HepG2 (cell line): Measurements from ENCODE around the gene RPUSD4. TPM values are rescaled to one million over a fixed set of nuclear protein-coding genes. Genes with fewer than 3 reads are reported as not detected.

Source experiments
- BRD4 ChIP-seq: sonication (generic); formaldehyde crosslinking; IDR thresholded peaks from 2 replicates; pipeline ENCODE4 v1.4.0; 2020; ENCODE audit warnings: missing genetic modification reagents
- HNF4A ChIP-seq: sonication (generic); formaldehyde crosslinking; IDR thresholded peaks from 2 replicates; pipeline ENCODE4 v1.4.0; 2020; ENCODE audit warnings: missing genetic modification reagents
- HOXA7 ChIP-seq: sonication (generic); formaldehyde crosslinking; IDR thresholded peaks from 2 replicates; pipeline ENCODE4 v1.8.1; 2022; ENCODE audit warnings: mild to moderate bottlenecking, missing genetic modification reagents, moderate library complexity
- KAT8 ChIP-seq: IDR thresholded peaks from 2 replicates; pipeline ENCODE4 v1.6.1; 2016; ENCODE audit warnings: missing genetic modification reagents, missing compliant biosample characterization
- PCBP1 ChIP-seq: fragments of 200-400 bp; formaldehyde crosslinking; IDR thresholded peaks from 2 replicates; pipeline ENCODE4 v1.6.1; 2017; ENCODE audit warnings: mild to moderate bottlenecking, low read depth, low read length, borderline replicate concordance
- PCBP2 ChIP-seq: fragments of 200-400 bp; formaldehyde crosslinking; optimal IDR thresholded peaks from 2 replicates; pipeline ENCODE3; 2018; ENCODE audit warnings: low read length, low read depth; ENCODE audit not compliant: poor library complexity, severe bottlenecking
- RBM22 ChIP-seq: fragments of 200-400 bp; formaldehyde crosslinking; optimal IDR thresholded peaks from 2 replicates; pipeline ENCODE3; 2017; ENCODE audit warnings: mild to moderate bottlenecking, low read length, moderate library complexity
- RORA ChIP-seq: sonication (generic); formaldehyde crosslinking; IDR thresholded peaks from 2 replicates; pipeline ENCODE4 v1.5.0; 2020; ENCODE audit warnings: mild to moderate bottlenecking, missing genetic modification reagents, moderate library complexity
- SP5 ChIP-seq: IDR thresholded peaks from 2 replicates; pipeline ENCODE4 v1.6.1; 2016; ENCODE audit warnings: low read depth, borderline replicate concordance
- SYNCRIP ChIP-seq: fragments of 200-400 bp; formaldehyde crosslinking; IDR thresholded peaks from 2 replicates; pipeline ENCODE4 v1.6.1; 2018; ENCODE audit warnings: mild to moderate bottlenecking, low read depth, low read length; ENCODE audit not compliant: insufficient read depth
- ZBTB20 ChIP-seq: sonication (generic); formaldehyde crosslinking; IDR thresholded peaks from 2 replicates; pipeline ENCODE4 v1.8.1; 2023; ENCODE audit warnings: missing genetic modification reagents, low read depth, mild to moderate bottlenecking, borderline replicate concordance
- ZMYM3 ChIP-seq: sonication (generic); formaldehyde crosslinking; IDR thresholded peaks from 2 replicates; pipeline ENCODE4 v1.5.1; 2020; ENCODE audit warnings: mild to moderate bottlenecking, missing genetic modification reagents
- ZNF10 ChIP-seq: sonication (generic); formaldehyde crosslinking; IDR thresholded peaks from 2 replicates; pipeline ENCODE4 v1.4.0; 2020; ENCODE audit warnings: mild to moderate bottlenecking, low read depth, missing genetic modification reagents, borderline replicate concordance
- ZNF17 ChIP-seq: sonication (generic); formaldehyde crosslinking; IDR thresholded peaks from 2 replicates; pipeline ENCODE4 v1.5.0; 2020; ENCODE audit warnings: mild to moderate bottlenecking, missing genetic modification reagents
- ZNF552 ChIP-seq: sonication (generic); formaldehyde crosslinking; IDR thresholded peaks from 2 replicates; pipeline ENCODE4 v1.9.0; 2022; ENCODE audit warnings: missing genetic modification reagents, mild to moderate bottlenecking, borderline replicate concordance
- ZNF562 ChIP-seq: sonication (generic); formaldehyde crosslinking; IDR thresholded peaks from 2 replicates; pipeline ENCODE4 v1.8.0; 2022; ENCODE audit warnings: missing genetic modification reagents, borderline replicate concordance
- ZNF672 ChIP-seq: sonication (generic); formaldehyde crosslinking; IDR thresholded peaks from 2 replicates; pipeline ENCODE4 v1.8.1; 2022; ENCODE audit warnings: missing genetic modification reagents
- polyA plus RNA-seq, 8 experiments: library from polyadenylated mRNA; depleted of rRNA in 3 of 8; stranded (reverse) in 7 of 8; unstranded in 1 of 8; fragments of >200 nt; fragmentation: Illumina TruSeq in 4 of 8; extraction: Trizol in 4 of 8; gene quantifications; 2 replicates each; pipeline versions ENCODE4 v1.2.1 to v1.2.3, GENCODE V29; 2011 to 2016; ENCODE audit warnings: low read depth in 4 of 8, missing spikeins in 1 of 8, mixed read lengths in 1 of 8; ENCODE audit not compliant: insufficient read depth in 1 of 8
- total RNA-seq, 5 experiments: library from RNA; depleted of rRNA; stranded (reverse); fragments of >200 nt; fragmentation: Illumina TruSeq; extraction: Trizol; gene quantifications; 2 replicates each; pipeline ENCODE4 v1.2.3, GENCODE V29; 2016; ENCODE audit warnings: low read depth in 1 of 5
- TF ChIP-seq, protein P1 (sequence below): sonication (generic); formaldehyde crosslinking; IDR thresholded peaks from 2 replicates; pipeline ENCODE4 v1.5.0; 2020; ENCODE audit warnings: missing genetic modification reagents
- TF ChIP-seq, protein P2 (sequence below): sonication (generic); formaldehyde crosslinking; IDR thresholded peaks from 2 replicates; pipeline ENCODE4 v1.5.0; 2020; ENCODE audit warnings: missing genetic modification reagents, mild to moderate bottlenecking, borderline replicate concordance
- TF ChIP-seq, protein P3 (sequence below): sonication (generic); formaldehyde crosslinking; IDR thresholded peaks from 2 replicates; pipeline ENCODE4 v1.4.0; 2020; ENCODE audit warnings: missing genetic modification reagents
- TF ChIP-seq, protein P4 (sequence below): sonication (generic); formaldehyde crosslinking; IDR thresholded peaks from 2 replicates; pipeline ENCODE4 v1.8.0; 2023; ENCODE audit warnings: mild to moderate bottlenecking, missing genetic modification reagents
- TF ChIP-seq, protein P5 (sequence below): sonication (generic); formaldehyde crosslinking; conservative IDR thresholded peaks from 2 replicates; pipeline ENCODE4 v1.8.0; 2022; ENCODE audit warnings: mild to moderate bottlenecking, moderate library complexity, missing genetic modification reagents
- TF ChIP-seq, protein P6 (sequence below): sonication (generic); formaldehyde crosslinking; IDR thresholded peaks from 2 replicates; pipeline ENCODE4 v1.8.1; 2023; ENCODE audit warnings: mild to moderate bottlenecking, missing genetic modification reagents, borderline replicate concordance

The RPUSD4 gene
- total and polyA plus RNA-seq, 2 of the 13 experiments (the other 11 are each of a cell fraction or from before 2014, with no cell fraction given), result 45.0 to 52.9 TPM

DNA sequence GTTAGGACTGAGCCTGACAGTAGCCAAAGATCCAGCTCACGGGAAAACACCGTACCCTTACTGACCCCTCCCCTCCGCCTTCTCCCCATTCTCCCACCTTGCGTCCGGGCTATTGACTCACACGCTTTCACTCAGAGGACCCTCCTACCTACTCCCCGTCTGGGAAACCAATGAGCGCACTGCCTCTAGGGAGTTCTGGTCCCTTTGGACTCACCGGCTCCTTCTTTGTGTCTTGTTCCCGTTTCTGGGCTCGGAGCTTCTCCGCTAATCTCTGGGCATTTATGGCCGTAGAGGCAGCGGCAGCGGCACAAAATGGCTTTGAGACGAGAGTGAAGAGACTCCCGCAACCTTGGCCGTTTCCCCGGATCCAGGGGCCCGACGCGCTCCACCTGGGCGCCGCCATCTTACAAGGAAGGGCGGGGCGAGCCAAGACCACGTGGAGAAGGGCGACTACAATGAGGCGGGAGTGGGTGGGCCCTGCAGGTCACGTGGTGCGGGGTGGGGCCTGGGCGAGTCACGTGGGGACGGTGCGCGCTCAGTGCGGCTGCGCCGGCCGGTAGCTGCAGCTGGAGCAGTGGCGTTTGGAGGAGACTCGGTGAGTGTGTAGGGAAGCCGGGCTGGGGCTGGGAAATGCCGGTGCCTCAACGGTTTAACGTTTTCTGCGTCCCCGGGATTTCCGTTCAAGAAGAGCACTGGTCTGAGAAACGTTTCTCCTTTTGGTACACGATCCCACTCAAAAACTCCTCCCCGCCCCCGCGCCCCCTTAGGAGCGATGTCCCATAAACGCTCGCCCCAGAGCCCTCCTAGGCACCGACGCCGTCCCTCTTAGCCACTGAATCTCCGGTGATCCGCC lies at the start of gene RPUSD4, which contains the start of gene FAM118B (continued):
- TF ChIP-seq, protein P1, sequence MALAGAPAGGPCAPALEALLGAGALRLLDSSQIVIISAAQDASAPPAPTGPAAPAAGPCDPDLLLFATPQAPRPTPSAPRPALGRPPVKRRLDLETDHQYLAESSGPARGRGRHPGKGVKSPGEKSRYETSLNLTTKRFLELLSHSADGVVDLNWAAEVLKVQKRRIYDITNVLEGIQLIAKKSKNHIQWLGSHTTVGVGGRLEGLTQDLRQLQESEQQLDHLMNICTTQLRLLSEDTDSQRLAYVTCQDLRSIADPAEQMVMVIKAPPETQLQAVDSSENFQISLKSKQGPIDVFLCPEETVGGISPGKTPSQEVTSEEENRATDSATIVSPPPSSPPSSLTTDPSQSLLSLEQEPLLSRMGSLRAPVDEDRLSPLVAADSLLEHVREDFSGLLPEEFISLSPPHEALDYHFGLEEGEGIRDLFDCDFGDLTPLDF (CRISPR knock-in tag), result peak; percentile 48; the same call in 1 of the 2 replicates
- TF ChIP-seq, protein P2, sequence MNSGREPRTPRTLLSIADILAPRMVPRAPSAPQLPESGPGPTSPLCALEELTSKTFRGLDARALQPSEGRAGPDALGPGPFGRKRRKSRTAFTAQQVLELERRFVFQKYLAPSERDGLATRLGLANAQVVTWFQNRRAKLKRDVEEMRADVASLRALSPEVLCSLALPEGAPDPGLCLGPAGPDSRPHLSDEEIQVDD (CRISPR knock-in tag), result no peak
- TF ChIP-seq HOXA7 (CRISPR knock-in tag), result no peak
- TF ChIP-seq, protein P3, sequence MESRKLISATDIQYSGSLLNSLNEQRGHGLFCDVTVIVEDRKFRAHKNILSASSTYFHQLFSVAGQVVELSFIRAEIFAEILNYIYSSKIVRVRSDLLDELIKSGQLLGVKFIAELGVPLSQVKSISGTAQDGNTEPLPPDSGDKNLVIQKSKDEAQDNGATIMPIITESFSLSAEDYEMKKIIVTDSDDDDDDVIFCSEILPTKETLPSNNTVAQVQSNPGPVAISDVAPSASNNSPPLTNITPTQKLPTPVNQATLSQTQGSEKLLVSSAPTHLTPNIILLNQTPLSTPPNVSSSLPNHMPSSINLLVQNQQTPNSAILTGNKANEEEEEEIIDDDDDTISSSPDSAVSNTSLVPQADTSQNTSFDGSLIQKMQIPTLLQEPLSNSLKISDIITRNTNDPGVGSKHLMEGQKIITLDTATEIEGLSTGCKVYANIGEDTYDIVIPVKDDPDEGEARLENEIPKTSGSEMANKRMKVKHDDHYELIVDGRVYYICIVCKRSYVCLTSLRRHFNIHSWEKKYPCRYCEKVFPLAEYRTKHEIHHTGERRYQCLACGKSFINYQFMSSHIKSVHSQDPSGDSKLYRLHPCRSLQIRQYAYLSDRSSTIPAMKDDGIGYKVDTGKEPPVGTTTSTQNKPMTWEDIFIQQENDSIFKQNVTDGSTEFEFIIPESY, result no peak
- no peak for TF ChIP-seq ZNF17
- TF ChIP-seq PCBP2, result no peak
- 0 out of 2 replicates have a peak, but pooled peaks have one; percentile 14 for TF ChIP-seq HNF4A
- TF ChIP-seq PCBP1, result no peak
- no peak for TF ChIP-seq RORA
- no peak for TF ChIP-seq ZNF10 (CRISPR knock-in tag)
- no peak for TF ChIP-seq SYNCRIP
- no peak for TF ChIP-seq ZNF562 (CRISPR knock-in tag)
- TF ChIP-seq ZMYM3 (CRISPR knock-in tag), result no peak
- TF ChIP-seq, protein P4, sequence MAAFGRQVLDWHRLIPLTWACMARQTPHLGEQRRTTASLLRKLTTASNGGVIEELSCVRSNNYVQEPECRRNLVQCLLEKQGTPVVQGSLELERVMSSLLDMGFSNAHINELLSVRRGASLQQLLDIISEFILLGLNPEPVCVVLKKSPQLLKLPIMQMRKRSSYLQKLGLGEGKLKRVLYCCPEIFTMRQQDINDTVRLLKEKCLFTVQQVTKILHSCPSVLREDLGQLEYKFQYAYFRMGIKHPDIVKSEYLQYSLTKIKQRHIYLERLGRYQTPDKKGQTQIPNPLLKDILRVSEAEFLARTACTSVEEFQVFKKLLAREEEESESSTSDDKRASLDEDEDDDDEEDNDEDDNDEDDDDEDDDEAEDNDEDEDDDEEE (CRISPR knock-in tag), result no peak
- TF ChIP-seq KAT8 (CRISPR knock-in tag), result peak; percentile 93
- no peak for TF ChIP-seq ZNF672 (CRISPR knock-in tag)
- TF ChIP-seq, protein P5, sequence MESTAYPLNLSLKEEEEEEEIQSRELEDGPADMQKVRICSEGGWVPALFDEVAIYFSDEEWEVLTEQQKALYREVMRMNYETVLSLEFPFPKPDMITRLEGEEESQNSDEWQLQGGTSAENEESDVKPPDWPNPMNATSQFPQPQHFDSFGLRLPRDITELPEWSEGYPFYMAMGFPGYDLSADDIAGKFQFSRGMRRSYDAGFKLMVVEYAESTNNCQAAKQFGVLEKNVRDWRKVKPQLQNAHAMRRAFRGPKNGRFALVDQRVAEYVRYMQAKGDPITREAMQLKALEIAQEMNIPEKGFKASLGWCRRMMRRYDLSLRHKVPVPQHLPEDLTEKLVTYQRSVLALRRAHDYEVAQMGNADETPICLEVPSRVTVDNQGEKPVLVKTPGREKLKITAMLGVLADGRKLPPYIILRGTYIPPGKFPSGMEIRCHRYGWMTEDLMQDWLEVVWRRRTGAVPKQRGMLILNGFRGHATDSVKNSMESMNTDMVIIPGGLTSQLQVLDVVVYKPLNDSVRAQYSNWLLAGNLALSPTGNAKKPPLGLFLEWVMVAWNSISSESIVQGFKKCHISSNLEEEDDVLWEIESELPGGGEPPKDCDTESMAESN (CRISPR knock-in tag), result peak; percentile 94
- TF ChIP-seq ZBTB20, result peak; percentile 81; the same call in 1 of the 2 replicates
- TF ChIP-seq RBM22, result no peak
- TF ChIP-seq, protein P6, sequence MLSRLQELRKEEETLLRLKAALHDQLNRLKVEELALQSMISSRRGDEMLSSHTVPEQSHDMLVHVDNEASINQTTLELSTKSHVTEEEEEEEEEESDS (CRISPR knock-in tag), result no peak
- peak; percentile 86 for TF ChIP-seq BRD4 (CRISPR knock-in tag)
- TF ChIP-seq SP5 (CRISPR knock-in tag), result peak; percentile 81; the same call in 1 of the 2 replicates
- TF ChIP-seq ZNF552 (CRISPR knock-in tag), result no peak; the same call in 1 of the 2 replicates
